ENCODE measurements around the gene SNIP1.
A peak's percentile ranks its signal among the peaks of the same experiment; 100 is the strongest.

DNA sequence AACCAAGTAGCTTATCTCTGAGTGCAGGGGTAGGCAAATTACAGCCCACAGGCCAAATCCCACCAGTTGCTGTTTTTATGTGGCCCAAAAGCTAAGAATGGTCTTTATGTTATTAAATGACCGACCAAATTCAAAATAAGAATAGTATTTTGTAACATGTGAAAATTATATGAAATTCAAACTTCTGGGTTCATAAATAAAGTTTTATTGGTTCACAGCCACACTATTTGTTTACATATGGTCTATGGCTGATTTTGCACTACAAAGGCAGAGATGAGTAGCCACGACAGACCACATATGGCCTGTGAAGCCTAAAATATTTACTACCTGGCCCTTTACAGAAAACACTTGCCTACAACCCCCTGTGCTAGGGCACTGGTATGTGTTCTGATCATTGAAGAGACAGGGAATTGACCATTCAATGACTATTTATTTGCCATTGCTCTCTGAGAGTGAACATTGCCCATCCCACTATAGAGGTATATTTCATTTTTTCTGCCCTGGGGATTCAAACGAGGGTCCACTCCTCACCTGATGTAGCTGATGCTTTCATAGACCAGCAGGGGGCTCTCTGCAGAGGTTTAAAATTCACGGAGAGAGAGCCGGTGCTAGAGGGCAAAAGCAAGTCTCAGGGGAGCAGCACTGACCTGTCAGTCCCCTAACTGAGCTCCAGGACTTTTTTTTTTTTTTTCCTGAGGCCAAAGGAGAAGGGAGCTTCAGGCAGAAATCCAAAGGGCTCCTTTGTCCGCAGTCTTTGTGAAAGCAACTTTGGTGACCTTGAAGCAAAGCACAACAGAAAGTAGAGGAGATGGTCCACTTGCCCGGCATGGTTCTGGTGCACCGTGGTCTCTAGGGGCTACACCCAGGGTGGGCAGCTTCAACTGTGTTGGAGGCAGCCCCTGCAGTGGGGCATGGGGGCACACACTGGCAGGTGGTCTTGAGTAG is 48.9 kb upstream of the SNIP1 start:
- TF ChIP-seq, protein P1, sequence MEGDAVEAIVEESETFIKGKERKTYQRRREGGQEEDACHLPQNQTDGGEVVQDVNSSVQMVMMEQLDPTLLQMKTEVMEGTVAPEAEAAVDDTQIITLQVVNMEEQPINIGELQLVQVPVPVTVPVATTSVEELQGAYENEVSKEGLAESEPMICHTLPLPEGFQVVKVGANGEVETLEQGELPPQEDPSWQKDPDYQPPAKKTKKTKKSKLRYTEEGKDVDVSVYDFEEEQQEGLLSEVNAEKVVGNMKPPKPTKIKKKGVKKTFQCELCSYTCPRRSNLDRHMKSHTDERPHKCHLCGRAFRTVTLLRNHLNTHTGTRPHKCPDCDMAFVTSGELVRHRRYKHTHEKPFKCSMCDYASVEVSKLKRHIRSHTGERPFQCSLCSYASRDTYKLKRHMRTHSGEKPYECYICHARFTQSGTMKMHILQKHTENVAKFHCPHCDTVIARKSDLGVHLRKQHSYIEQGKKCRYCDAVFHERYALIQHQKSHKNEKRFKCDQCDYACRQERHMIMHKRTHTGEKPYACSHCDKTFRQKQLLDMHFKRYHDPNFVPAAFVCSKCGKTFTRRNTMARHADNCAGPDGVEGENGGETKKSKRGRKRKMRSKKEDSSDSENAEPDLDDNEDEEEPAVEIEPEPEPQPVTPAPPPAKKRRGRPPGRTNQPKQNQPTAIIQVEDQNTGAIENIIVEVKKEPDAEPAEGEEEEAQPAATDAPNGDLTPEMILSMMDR (IDR thresholded peaks at IDR 0.05), result peak; percentile 21 to 43
- TF ChIP-seq POLR2A (IDR thresholded peaks at IDR 0.05) (no peak), EP300 (IDR thresholded peaks at IDR 0.05) (no peak), POLR2AphosphoS5 (IDR thresholded peaks at IDR 0.05) (no peak)
